Measurements from ENCODE around the gene PLAGL2. TPM values are rescaled to one million over a fixed set of nuclear protein-coding genes. Genes with fewer than 3 reads are reported as not detected.

Gene PLAGL2
- total and polyA plus RNA-seq, 2 of the 8 experiments (the other 6 are each of a cell fraction or from before 2014, with no cell fraction given) = 20.6 to 25.4 TPM

GRCh38 chr20:32163951-32164350 is 43.6 kb downstream of the PLAGL2 start:
- H4K5ac ChIP-seq (ENCODE audit: insufficient read length, low read depth, low read length) = no peak overlapping the region
- no peak for TF ChIP-seq KDM5A (IDR thresholded peaks at IDR 0.05; ENCODE audit: low read length)
- TF ChIP-seq BCL11A (IDR thresholded peaks at IDR 0.05; ENCODE audit: low read depth in 2 of 2, low read length in 2 of 2) = no peak
- no peak for TF ChIP-seq POLR2A (IDR thresholded peaks at IDR 0.05; ENCODE audit: control extremely low read depth in 1 of 2, low read depth in 2 of 2, low read length in 2 of 2)
- TF ChIP-seq KDM1A (IDR thresholded peaks at IDR 0.05; ENCODE audit: borderline replicate concordance, low read length) = no peak
- no peaks in the 10 kb centered on the region for H3K79me1 ChIP-seq (ENCODE audit: low read depth, low read length)
- H3K4ac ChIP-seq (replicated peaks; ENCODE audit: insufficient read length, low read depth, low read length) = no peak overlapping the region
- H3K4me3 ChIP-seq (ENCODE audit: extremely low read depth in 1 of 4, insufficient read depth in 2 of 4, low read depth in 3 of 4, low read length in 4 of 4) = no peak overlapping the region
- H3K18ac ChIP-seq (ENCODE audit: extremely low read depth, low read length) = no peak overlapping the region
- peaks cover 3 to 7% of the 10 kb centered on the region in 2 experiments for H4K20me1 ChIP-seq (replicated peaks in 1 of 2; ENCODE audit: control insufficient read depth in 1 of 2, insufficient read depth in 2 of 2, low read length in 2 of 2)
- H4K8ac ChIP-seq (ENCODE audit: extremely low read depth, insufficient read depth, low read length) = no peak overlapping the region
- no peak overlapping the region for H2BK5ac ChIP-seq (ENCODE audit: low read depth, low read length)
- H3K27me3 ChIP-seq (replicated peaks in 1 of 4; ENCODE audit: control insufficient read depth in 3 of 4, extremely low read depth in 1 of 4, insufficient read depth in 3 of 4, low read length in 3 of 4) = no peaks in the 10 kb centered on the region
- H2AFZ ChIP-seq (ENCODE audit: low read length) = no peak overlapping the region
- no peak overlapping the region for H2AK5ac ChIP-seq (ENCODE audit: low read depth, low read length)
- H3K14ac ChIP-seq (ENCODE audit: insufficient read length) = no peak overlapping the region
- POLR2A ChIA-PET (ENCODE audit: partially characterized antibody) = interaction anchor here (1.6 kb wide), 1 partner anchor 27 kb away, joined by 3 read pairs; no protein-coding TSS in a partner anchor
- no peak overlapping the region for H3K23ac ChIP-seq (ENCODE audit: insufficient read length)
- no peak overlapping the region for H4K91ac ChIP-seq (replicated peaks; ENCODE audit: insufficient read length, low read length)
- H3K4me2 ChIP-seq (ENCODE audit: insufficient read depth in 1 of 2, low read depth in 2 of 2, low read length in 2 of 2) = no peak overlapping the region
- H2BK120ac ChIP-seq (replicated peaks; ENCODE audit: low read depth, low read length) = no peak overlapping the region
- H3K23me2 ChIP-seq (ENCODE audit: low read depth, low read length) = no peaks in the 10 kb centered on the region
- no peaks in the 10 kb centered on the region for H3K79me2 ChIP-seq (ENCODE audit: control insufficient read depth in 1 of 2, insufficient read depth in 2 of 2, low read length in 2 of 2)
- CTCF ChIA-PET (ENCODE audit: partially characterized antibody) = no interaction called here
- H3K9ac ChIP-seq (replicated peaks in 1 of 4; ENCODE audit: extremely low read depth in 1 of 4, low read depth in 3 of 4, low read length in 3 of 4) = no peak overlapping the region
- H3K36me3 ChIP-seq (ENCODE audit: control insufficient read depth in 2 of 4, insufficient read depth in 4 of 4, low read length in 3 of 4) = peaks cover 25 to 49% (median 44%) of the 10 kb centered on the region in 4 experiments
- no peaks in the 10 kb centered on the region for H3K9me3 ChIP-seq (ENCODE audit: insufficient read depth in 2 of 2, low read depth in 1 of 2, low read length in 1 of 2)
- peaks cover 0 to 7% (median 3%) of the 10 kb centered on the region in 4 experiments; a peak in 3 of 7 replicates for H3K4me1 ChIP-seq (replicated peaks in 1 of 4; ENCODE audit: control insufficient read depth in 3 of 4, insufficient read depth in 4 of 4, low read length in 3 of 4)
- H2BK20ac ChIP-seq (ENCODE audit: low read length) = no peak overlapping the region
- no peak overlapping the region for H2BK15ac ChIP-seq (ENCODE audit: low read length)
- DNase-seq (ENCODE audit: low read depth in 1 of 2, low spot score in 2 of 2) (no peak), FAIRE-seq (no peak)
- 81% methylated on average over 4 of the region's 5 CpGs; no CpG with 5 or more reads in 1 of the 2 experiments for WGBS, 2 experiments (ENCODE audit: extremely low coverage in 1 of 2, insufficient coverage in 1 of 2, insufficient read length in 1 of 2, insufficient replicate concordance in 2 of 2, low coverage in 1 of 2, low lambda C conversion rate in 2 of 2, missing lambda C conversion rate in 1 of 2)
- H3K27ac ChIP-seq (ENCODE audit: low read depth, low read length) = no peak overlapping the region
- H3K56ac ChIP-seq (replicated peaks; ENCODE audit: insufficient read length, low read depth, low read length) = no peak overlapping the region
- H2BK12ac ChIP-seq (ENCODE audit: low read depth, low read length) = no peak overlapping the region

Measured in H1 (cell line).